ENCODE data around the gene ARSA.
A peak's percentile ranks its signal among the peaks of the same experiment; 100 is the strongest.
"Not testable (repeated sequence)": the region's sequence is repeated elsewhere in the genome, so short reads cannot be mapped to it uniquely, and the experiment has no call there.

The ARSA gene

GRCh38 chr22:50640296-50640695, 12.3 kb upstream of the ARSA start:
- not testable (repeated sequence) for H3K9me3 Mint-ChIP-seq, H3K27ac Mint-ChIP-seq, H3K4me1 Mint-ChIP-seq

DNA sequence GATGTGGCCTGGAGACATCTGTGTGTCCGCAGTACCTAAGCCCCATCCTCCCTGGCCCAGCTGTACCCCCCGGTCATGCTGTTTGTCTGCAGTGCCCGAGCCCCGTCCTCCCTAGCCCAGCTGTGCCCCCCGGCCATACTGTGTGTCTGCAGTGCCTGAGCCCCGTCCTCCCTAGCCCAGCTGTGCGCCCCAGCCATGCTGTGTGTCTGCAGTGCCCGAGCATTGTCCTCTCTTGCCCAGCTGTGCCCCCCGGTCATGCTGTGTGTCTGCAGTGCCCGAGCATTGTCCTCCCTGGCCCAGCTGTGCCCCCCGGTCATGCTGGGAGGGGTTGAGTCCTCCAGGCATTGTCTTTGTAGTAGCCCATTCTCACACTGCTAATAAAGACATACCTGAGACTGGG, 7.6 kb upstream of the ARSA start:
- peaks cover 2% of the 10 kb centered on the region for H3K4me1 Mint-ChIP-seq
- H3K27me3 Mint-ChIP-seq, result peaks cover 10% of the 10 kb centered on the region
- H3K27ac Mint-ChIP-seq, result no peak overlapping the region
- no peak overlapping the region for H3K4me3 Mint-ChIP-seq
- H3K36me3 Mint-ChIP-seq, result peaks cover 1% of the 10 kb centered on the region
- ATAC-seq (ENCODE audit: low read depth) (no peak), DNase-seq (ENCODE audit: low spot score in 2 of 2) (no peak)
- H3K9me3 Mint-ChIP-seq, result no peaks in the 10 kb centered on the region

More at GRCh38 chr22:50640296-50640695, 12.3 kb upstream of the ARSA start:
- H3K4me3 Mint-ChIP-seq; DNase-seq (ENCODE audit: low spot score in 2 of 2); H3K36me3 Mint-ChIP-seq; ATAC-seq (ENCODE audit: low read depth): not testable (repeated sequence)
- H3K27me3 Mint-ChIP-seq, result peaks cover 21% of the 10 kb centered on the region

DNA sequence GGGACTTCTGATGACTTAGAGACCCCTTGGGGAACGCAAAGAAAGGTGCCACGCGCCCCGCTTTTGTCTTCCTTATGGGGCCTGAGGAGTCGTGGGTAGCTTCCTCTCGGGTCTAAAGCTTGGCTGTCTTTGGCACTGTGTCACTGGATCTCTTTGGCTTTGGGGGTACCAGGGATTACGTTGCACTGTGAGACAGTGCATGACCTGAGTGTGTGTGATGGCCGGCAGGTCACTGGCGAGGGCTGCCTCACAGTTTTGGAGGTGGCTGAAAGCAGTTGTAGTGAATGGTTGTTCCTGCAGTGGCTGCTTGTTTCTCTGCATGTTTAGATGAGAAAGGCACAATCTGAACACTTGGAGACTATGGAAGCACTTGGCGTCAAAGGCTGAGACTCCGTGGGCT, 5.8 kb upstream of the ARSA start:
- H3K4me3 Mint-ChIP-seq, result no peak overlapping the region
- no peaks in the 10 kb centered on the region for H3K9me3 Mint-ChIP-seq
- peaks cover 6% of the 10 kb centered on the region for H3K4me1 Mint-ChIP-seq
- DNase-seq (ENCODE audit: low spot score in 2 of 2) (no peak), ATAC-seq (ENCODE audit: low read depth) (no peak)
- H3K27ac Mint-ChIP-seq, result no peak overlapping the region
- peaks cover 1% of the 10 kb centered on the region for H3K36me3 Mint-ChIP-seq
- H3K27me3 Mint-ChIP-seq, result peaks cover 4% of the 10 kb centered on the region

DNA sequence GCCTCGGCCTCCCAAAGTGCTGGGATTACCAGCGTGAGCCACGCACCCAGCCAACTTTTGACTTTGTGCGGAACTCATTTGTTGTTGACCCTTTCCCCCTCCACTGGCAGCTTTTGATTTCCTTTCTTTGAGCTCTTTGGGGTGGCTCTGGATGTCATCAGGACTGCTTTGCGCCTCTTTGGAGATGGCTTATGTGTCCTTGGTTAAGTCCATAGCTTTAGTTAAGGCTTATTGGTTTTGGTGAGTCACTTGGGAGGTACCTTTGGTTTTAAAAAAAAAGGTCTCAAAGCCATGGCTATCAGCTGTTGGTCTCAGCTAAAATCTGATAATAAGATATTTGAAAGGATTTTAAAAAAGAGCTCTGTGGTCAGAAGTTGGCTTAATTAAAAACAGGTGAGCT, 5.1 kb upstream of the ARSA start:
- H3K36me3 Mint-ChIP-seq, result peaks cover 1% of the 10 kb centered on the region
- H3K9me3 Mint-ChIP-seq, result no peaks in the 10 kb centered on the region
- DNase-seq (ENCODE audit: low spot score in 2 of 2) (no peak), ATAC-seq (ENCODE audit: low read depth) (no peak)
- H3K27ac Mint-ChIP-seq, result no peak overlapping the region
- peaks cover 4% of the 10 kb centered on the region for H3K27me3 Mint-ChIP-seq
- H3K4me3 Mint-ChIP-seq, result no peak overlapping the region
- peaks cover 11% of the 10 kb centered on the region for H3K4me1 Mint-ChIP-seq

DNA sequence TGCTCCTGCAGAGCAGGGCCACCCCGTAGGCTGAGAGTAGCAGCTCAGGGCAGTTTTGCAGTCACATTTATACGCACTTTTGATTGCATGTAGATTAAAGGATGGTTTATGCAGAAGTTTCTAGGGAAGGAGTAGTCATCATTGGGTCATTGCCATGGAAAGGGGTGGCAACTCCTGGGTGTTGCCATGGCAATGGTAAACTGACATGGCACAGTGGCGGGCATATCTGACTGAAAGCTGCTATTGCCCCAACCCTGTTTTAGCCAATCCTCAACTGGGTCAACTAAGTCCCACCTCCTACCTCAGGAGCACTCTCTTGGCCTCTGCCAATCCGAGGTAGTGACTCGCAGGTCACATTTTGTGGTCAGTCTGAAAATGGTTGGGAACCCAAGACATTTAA, 2.4 kb upstream of the ARSA start:
- H3K27ac Mint-ChIP-seq, result no peak overlapping the region
- peaks cover 13% of the 10 kb centered on the region for H3K4me1 Mint-ChIP-seq
- no peaks in the 10 kb centered on the region for H3K9me3 Mint-ChIP-seq
- no peak for DNase-seq (ENCODE audit: low spot score in 2 of 2)
- H3K4me3 Mint-ChIP-seq, result no peak overlapping the region
- no peaks in the 10 kb centered on the region for H3K27me3 Mint-ChIP-seq
- H3K36me3 Mint-ChIP-seq, result peaks cover 3% of the 10 kb centered on the region
- ATAC-seq (ENCODE audit: low read depth), result no peak

GRCh38 chr22:50628543-50629134, 687 bp upstream of the ARSA start:
- no peak for ATAC-seq (ENCODE audit: low read depth)
- peaks cover 3% of the 10 kb centered on the region for H3K36me3 Mint-ChIP-seq
- H3K27me3 Mint-ChIP-seq, result no peaks in the 10 kb centered on the region
- no peaks in the 10 kb centered on the region for H3K9me3 Mint-ChIP-seq
- H3K4me1 Mint-ChIP-seq, result peaks cover 15% of the 10 kb centered on the region
- peak overlapping the region; percentile 36 for H3K27ac Mint-ChIP-seq
- H3K4me3 Mint-ChIP-seq, result peak overlapping the region; percentile 73
- DNase-seq (ENCODE audit: low spot score in 2 of 2), result no peak

DNA sequence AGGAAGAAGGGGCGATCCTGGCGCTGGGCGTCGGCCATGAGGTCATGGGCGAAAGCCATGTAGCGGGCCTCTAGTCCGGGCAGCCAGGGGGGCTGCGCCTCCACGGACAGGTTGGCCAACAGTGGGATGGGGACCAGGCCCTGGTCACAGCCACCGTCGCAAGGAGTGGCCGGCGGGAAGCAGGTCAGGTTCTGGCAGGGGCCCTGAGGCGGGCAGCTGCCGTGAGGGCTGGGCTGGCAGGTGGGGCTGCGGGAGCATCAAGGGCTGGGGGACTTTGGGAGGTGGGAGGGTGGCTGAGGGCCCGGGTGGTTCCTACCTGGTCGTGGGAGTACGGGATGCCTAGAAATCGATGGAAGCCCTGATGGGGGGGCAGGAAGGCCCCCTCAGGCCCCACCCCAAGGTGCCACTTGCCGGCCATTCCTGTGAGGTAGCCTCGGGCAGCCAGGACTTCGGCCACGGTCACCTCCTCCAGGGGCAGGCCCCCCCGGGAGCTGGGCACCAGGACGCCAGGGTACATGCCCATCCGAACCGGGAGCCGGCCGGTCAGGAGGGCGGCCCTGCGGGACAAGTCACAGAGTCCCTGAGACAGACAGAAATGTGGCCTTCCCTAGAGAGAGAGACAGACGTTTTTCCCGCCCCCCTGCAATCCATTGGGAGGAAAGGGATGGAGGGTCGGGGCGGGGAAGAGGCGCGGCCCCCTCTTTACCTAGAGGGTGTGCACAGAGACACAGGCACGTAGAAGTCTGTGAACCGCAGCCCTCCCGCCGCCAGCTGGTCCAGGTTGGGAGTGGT, 906 bp downstream of the ARSA start:
- H3K27me3 Mint-ChIP-seq, result no peaks in the 10 kb centered on the region
- peaks cover 2% of the 10 kb centered on the region for H3K36me3 Mint-ChIP-seq
- peak overlapping the region; percentile 73 for H3K4me3 Mint-ChIP-seq

DNA sequence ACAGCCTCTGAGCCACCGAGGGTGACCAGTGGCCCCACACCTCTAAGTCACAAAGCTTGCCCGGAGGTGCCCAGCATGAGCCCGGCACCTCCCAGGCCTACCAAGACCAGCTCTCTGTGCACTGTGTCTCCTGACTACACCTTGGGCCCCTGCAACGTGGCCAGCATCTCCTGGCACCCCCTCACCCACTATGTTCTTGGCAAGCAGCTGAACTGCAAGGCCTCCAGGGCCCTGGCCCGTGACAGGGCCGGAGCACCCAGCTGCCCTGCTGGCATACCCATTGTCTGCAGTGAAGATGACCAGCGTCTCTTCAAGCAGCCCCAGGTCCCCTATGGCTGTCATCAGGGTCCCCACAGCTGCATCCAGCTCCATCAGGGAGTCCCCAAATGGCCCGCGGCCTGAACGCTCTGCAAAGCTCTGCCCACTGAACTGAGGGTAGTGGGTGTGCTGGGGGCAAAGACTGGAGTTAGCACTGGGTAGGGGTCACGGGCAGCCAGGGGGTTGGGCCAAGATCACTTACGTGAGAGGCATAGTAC, 1.6 kb downstream of the ARSA start:
- ATAC-seq (ENCODE audit: low read depth), result no peak
- Mint-ChIP-seq H3K36me3 (peaks cover 2% of the 10 kb centered on the region), H3K9me3 (no peaks in the 10 kb centered on the region), H3K27me3 (no peaks in the 10 kb centered on the region), H3K4me1 (peaks cover 24% of the 10 kb centered on the region), H3K27ac (peak overlapping the region; percentile 76), H3K4me3 (peak overlapping the region; percentile 73)
- no peak for DNase-seq (ENCODE audit: low spot score in 2 of 2)

More for the DNA sequence above, 906 bp downstream of the ARSA start:
- DNase-seq (ENCODE audit: low spot score in 2 of 2) (no peak), ATAC-seq (ENCODE audit: low read depth) (no peak)
- Mint-ChIP-seq H3K4me1 (peaks cover 19% of the 10 kb centered on the region), H3K27ac (peak overlapping the region; percentile 76), H3K9me3 (no peaks in the 10 kb centered on the region)

GRCh38 chr22:50625568-50626313, 2.2 kb downstream of the ARSA start:
- DNase-seq (ENCODE audit: low spot score in 2 of 2) (no peak), ATAC-seq (ENCODE audit: low read depth) (no peak)
- H3K9me3 Mint-ChIP-seq, result no peaks in the 10 kb centered on the region
- H3K4me1 Mint-ChIP-seq, result peaks cover 30% of the 10 kb centered on the region
- peaks cover 2% of the 10 kb centered on the region for H3K36me3 Mint-ChIP-seq
- no peaks in the 10 kb centered on the region for H3K27me3 Mint-ChIP-seq
- no peak overlapping the region for H3K27ac Mint-ChIP-seq
- H3K4me3 Mint-ChIP-seq, result no peak overlapping the region

- Mint-ChIP-seq H3K27ac (no peak overlapping the region), H3K36me3 (peaks cover 2% of the 10 kb centered on the region)
Measured at GRCh38 chr22:50625131-50625567, 2.8 kb downstream of the ARSA start.

GRCh38 chr22:50624347-50625130, 3.4 kb downstream of the ARSA start:
- no peaks in the 10 kb centered on the region for H3K27me3 Mint-ChIP-seq
- ATAC-seq (ENCODE audit: low read depth), result no peak
- H3K4me3 Mint-ChIP-seq, result no peak overlapping the region
- peaks cover 31% of the 10 kb centered on the region for H3K4me1 Mint-ChIP-seq
- no peak overlapping the region for H3K27ac Mint-ChIP-seq
- peaks cover 2% of the 10 kb centered on the region for H3K36me3 Mint-ChIP-seq
- no peak for DNase-seq (ENCODE audit: low spot score in 2 of 2)
- no peaks in the 10 kb centered on the region for H3K9me3 Mint-ChIP-seq

More at GRCh38 chr22:50625131-50625567, 2.8 kb downstream of the ARSA start:
- Mint-ChIP-seq H3K27me3 (no peaks in the 10 kb centered on the region), H3K9me3 (no peaks in the 10 kb centered on the region), H3K4me3 (no peak overlapping the region), H3K4me1 (peaks cover 30% of the 10 kb centered on the region)
- no peak for ATAC-seq (ENCODE audit: low read depth)
- no peak for DNase-seq (ENCODE audit: low spot score in 2 of 2)

DNA sequence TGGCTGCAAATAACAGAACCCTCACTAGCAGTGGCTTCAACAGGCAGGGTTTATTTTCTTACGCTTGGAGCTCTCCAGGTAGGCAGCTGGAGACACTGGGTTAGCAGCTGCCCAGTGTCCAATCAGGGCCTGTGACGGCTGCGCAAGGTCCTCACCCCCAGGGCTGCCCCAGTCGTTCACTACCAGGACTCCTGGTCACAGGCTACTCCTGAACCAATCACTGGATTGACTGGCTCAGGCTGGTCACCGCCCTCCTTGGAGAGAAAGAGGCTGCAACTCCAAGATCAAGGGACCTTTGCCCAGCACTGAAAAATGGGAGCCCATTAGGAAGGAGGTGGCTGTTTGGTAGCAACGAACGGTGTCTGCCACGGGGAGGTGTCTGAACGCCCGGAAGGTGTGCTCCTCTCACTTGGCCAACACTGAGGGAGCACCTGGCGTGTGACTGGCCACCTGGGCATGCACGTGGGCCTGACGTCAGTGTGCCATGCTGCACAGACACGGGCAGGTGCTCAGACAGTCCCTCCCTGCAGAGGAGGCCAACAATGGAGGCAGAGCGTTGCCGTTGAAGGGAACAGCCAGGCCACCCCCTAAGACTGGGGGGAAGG, 5.1 kb downstream of the ARSA start:
- Mint-ChIP-seq H3K9me3 (no peaks in the 10 kb centered on the region), H3K27me3 (no peaks in the 10 kb centered on the region), H3K36me3 (peaks cover 2% of the 10 kb centered on the region), H3K4me3 (no peak overlapping the region), H3K27ac (peak overlapping the region; percentile 98), H3K4me1 (peaks cover 24% of the 10 kb centered on the region)
- no peak for DNase-seq (ENCODE audit: low spot score in 2 of 2)
- no peak for ATAC-seq (ENCODE audit: low read depth)
